ENCODE measurements around the gene AP3S2. TPM values are rescaled to one million over a fixed set of nuclear protein-coding genes. Genes with fewer than 3 reads are reported as not detected.

AP3S2 gene
- total and polyA plus RNA-seq, 4 donors, result 8.4 to 73.5 (median 25.9) TPM

DNA sequence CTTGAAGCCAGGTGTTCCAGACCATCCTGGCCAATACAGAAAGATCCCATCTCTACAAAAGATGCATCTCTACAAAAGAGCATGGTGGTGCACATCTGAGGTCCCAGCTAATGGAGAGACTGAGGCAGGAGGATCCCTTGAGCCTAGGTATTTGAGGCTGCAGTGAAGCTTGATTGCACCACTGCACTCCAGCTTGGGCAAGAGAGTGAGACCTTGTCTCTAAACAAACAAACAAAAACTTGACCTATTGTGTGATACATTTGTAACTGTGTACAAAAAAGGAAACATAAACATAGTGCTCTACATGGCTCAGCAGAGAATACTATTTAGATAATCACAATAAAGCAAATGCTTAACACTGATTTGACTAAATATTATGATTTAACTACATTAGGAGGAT, 97.8 kb downstream of the AP3S2 start (continued):
- TF ChIP-seq, protein P1, sequence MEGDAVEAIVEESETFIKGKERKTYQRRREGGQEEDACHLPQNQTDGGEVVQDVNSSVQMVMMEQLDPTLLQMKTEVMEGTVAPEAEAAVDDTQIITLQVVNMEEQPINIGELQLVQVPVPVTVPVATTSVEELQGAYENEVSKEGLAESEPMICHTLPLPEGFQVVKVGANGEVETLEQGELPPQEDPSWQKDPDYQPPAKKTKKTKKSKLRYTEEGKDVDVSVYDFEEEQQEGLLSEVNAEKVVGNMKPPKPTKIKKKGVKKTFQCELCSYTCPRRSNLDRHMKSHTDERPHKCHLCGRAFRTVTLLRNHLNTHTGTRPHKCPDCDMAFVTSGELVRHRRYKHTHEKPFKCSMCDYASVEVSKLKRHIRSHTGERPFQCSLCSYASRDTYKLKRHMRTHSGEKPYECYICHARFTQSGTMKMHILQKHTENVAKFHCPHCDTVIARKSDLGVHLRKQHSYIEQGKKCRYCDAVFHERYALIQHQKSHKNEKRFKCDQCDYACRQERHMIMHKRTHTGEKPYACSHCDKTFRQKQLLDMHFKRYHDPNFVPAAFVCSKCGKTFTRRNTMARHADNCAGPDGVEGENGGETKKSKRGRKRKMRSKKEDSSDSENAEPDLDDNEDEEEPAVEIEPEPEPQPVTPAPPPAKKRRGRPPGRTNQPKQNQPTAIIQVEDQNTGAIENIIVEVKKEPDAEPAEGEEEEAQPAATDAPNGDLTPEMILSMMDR (IDR thresholded peaks at IDR 0.05; ENCODE audit: low read depth, low read length, missing input control), result no peak

DNA sequence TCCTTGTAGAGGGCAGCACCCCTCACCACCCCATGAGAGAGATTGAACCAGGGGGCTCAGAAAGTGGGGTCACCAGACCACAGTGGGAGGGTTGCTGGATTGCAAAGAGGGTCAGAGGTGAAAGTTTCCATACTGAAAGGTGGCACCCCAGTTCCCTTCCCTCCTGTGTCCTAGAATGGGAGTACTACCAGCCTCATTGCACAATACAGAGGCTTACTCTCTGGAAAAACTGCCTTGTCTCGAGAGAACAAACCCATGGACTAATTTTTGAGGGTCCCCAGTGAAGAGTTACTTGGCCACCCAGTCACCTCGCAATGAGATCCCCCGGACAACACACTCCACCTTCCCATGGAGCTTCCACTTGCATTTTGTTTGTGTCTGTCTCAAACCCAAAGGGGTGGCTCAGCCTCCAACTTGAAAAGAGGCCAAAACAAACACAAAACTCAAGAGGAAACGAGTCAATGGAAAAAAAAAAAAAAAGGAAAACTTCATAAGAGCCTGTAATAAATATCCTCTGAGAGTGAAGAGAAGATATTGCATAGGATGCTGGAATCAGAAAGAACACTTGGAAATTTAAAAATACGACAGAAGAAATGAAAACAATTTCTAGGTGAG, 99.1 kb downstream of the AP3S2 start:
- Histone ChIP-seq H3K9ac (ENCODE audit: low read depth in 1 of 2, low read length in 2 of 2) (peak overlapping the region in 1 of 2 donors; percentile 11), H3K27me3 (ENCODE audit: control insufficient read depth in 4 of 4, insufficient read depth in 4 of 4, low read length in 3 of 4) (no peaks in the 10 kb centered on the region), H3K9me3 (ENCODE audit: control insufficient read depth in 4 of 4, low read length in 3 of 4) (no peaks in the 10 kb centered on the region), H3K27ac (ENCODE audit: low read depth in 1 of 2, low read length in 2 of 2) (peak overlapping the region; percentile 3 to 53), H3K4me3 (ENCODE audit: low read depth in 1 of 3, low read length in 3 of 3) (no peak overlapping the region), H3K36me3 (ENCODE audit: control insufficient read depth in 4 of 4, insufficient read depth in 3 of 4, low read depth in 1 of 4, low read length in 3 of 4) (peaks cover 31 to 71% (median 53%) of the 10 kb centered on the region in 4 donors), H3K4me1 (ENCODE audit: control insufficient read depth in 4 of 4, insufficient read depth in 4 of 4, low read length in 3 of 4) (peaks cover 0 to 17% (median 7%) of the 10 kb centered on the region in 4 donors)
- WGBS, result 33% methylated on average over 5 of the region's 5 CpGs
- TF ChIP-seq EGR1 (IDR thresholded peaks at IDR 0.05; ENCODE audit: low read depth in 2 of 2) (peak in 1 of 2 donors; percentile 16), TAF1 (conservative IDR thresholded peaks at IDR 0.05) (no peak), HNF4A (conservative IDR thresholded peaks at IDR 0.05) (peak in 1 of 2 donors; percentile 39), RAD21 (IDR thresholded peaks at IDR 0.05) (peak in 1 of 2 donors; percentile 34), YY1 (IDR thresholded peaks at IDR 0.05) (no peak), RXRA (IDR thresholded peaks at IDR 0.05) (peak; percentile 6 to 10)
- no peak for DNase-seq (ENCODE audit: low spot score)

DNA sequence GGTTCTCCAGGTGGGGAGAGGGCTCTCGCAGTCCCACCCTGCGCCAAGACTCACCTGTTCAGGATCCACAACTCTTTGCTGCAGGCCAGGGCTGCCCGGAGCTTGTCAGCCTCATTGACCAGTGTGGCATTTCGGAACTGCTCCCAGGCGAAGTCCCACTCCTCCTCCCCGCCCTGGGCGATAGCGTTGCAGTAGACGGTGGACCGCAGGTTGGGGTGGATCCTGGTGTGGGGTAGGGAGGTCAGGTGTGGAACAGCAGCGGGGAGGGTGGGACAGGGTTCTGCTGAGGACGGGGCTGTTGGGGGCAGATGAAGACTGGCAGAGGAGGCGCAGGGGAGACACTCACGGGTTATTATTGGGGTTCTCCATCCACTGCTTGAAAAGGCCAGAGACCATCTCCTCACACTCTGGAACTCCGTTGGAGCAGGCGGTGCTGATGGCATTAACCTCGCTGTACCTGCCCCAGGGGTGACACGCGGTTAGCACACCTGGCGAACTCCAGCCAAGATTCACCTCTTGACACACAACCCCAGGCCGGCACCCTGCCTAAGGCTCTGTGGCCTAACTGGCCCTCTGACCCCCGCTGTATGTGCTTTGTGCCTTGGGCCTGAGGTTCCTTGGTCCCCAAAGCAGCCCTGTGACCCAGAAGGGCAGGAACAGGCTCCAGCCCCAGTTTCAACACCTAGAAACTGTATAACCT, 101.5 kb downstream of the AP3S2 start:
- Histone ChIP-seq H3K27ac (ENCODE audit: low read depth in 1 of 2, low read length in 2 of 2) (no peak overlapping the region), H3K9me3 (ENCODE audit: control insufficient read depth in 4 of 4, low read length in 3 of 4) (no peaks in the 10 kb centered on the region), H3K36me3 (ENCODE audit: control insufficient read depth in 4 of 4, insufficient read depth in 3 of 4, low read depth in 1 of 4, low read length in 3 of 4) (peaks cover 24 to 61% (median 47%) of the 10 kb centered on the region in 4 donors), H3K27me3 (ENCODE audit: control insufficient read depth in 4 of 4, insufficient read depth in 4 of 4, low read length in 3 of 4) (no peaks in the 10 kb centered on the region), H3K9ac (ENCODE audit: low read depth in 1 of 2, low read length in 2 of 2) (no peak overlapping the region), H3K4me1 (ENCODE audit: control insufficient read depth in 4 of 4, insufficient read depth in 4 of 4, low read length in 3 of 4) (peaks cover 0 to 17% (median 7%) of the 10 kb centered on the region in 4 donors), H3K4me3 (ENCODE audit: low read depth in 1 of 3, low read length in 3 of 3) (no peak overlapping the region)
- WGBS, result 95% methylated on average over 22 of the region's 22 CpGs
- no peak for TF ChIP-seq RAD21 (IDR thresholded peaks at IDR 0.05)
- TF ChIP-seq JUND (IDR thresholded peaks at IDR 0.05), result no peak
- TF ChIP-seq NR2F2 (IDR thresholded peaks at IDR 0.05), result no peak
- no peak for TF ChIP-seq HNF4A (conservative IDR thresholded peaks at IDR 0.05)
- no peak for TF ChIP-seq YY1 (IDR thresholded peaks at IDR 0.05)
- TF ChIP-seq, protein P1 (IDR thresholded peaks at IDR 0.05; ENCODE audit: low read depth, low read length, missing input control), result no peak
- no peak for TF ChIP-seq TAF1 (conservative IDR thresholded peaks at IDR 0.05)
- TF ChIP-seq RXRA (IDR thresholded peaks at IDR 0.05), result no peak
- TF ChIP-seq, protein P2, sequence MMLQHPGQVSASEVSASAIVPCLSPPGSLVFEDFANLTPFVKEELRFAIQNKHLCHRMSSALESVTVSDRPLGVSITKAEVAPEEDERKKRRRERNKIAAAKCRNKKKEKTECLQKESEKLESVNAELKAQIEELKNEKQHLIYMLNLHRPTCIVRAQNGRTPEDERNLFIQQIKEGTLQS (IDR thresholded peaks at IDR 0.05), result no peak
- TF ChIP-seq, protein P3, sequence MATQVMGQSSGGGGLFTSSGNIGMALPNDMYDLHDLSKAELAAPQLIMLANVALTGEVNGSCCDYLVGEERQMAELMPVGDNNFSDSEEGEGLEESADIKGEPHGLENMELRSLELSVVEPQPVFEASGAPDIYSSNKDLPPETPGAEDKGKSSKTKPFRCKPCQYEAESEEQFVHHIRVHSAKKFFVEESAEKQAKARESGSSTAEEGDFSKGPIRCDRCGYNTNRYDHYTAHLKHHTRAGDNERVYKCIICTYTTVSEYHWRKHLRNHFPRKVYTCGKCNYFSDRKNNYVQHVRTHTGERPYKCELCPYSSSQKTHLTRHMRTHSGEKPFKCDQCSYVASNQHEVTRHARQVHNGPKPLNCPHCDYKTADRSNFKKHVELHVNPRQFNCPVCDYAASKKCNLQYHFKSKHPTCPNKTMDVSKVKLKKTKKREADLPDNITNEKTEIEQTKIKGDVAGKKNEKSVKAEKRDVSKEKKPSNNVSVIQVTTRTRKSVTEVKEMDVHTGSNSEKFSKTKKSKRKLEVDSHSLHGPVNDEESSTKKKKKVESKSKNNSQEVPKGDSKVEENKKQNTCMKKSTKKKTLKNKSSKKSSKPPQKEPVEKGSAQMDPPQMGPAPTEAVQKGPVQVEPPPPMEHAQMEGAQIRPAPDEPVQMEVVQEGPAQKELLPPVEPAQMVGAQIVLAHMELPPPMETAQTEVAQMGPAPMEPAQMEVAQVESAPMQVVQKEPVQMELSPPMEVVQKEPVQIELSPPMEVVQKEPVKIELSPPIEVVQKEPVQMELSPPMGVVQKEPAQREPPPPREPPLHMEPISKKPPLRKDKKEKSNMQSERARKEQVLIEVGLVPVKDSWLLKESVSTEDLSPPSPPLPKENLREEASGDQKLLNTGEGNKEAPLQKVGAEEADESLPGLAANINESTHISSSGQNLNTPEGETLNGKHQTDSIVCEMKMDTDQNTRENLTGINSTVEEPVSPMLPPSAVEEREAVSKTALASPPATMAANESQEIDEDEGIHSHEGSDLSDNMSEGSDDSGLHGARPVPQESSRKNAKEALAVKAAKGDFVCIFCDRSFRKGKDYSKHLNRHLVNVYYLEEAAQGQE (IDR thresholded peaks at IDR 0.05), result no peak
- TF ChIP-seq, protein P4, sequence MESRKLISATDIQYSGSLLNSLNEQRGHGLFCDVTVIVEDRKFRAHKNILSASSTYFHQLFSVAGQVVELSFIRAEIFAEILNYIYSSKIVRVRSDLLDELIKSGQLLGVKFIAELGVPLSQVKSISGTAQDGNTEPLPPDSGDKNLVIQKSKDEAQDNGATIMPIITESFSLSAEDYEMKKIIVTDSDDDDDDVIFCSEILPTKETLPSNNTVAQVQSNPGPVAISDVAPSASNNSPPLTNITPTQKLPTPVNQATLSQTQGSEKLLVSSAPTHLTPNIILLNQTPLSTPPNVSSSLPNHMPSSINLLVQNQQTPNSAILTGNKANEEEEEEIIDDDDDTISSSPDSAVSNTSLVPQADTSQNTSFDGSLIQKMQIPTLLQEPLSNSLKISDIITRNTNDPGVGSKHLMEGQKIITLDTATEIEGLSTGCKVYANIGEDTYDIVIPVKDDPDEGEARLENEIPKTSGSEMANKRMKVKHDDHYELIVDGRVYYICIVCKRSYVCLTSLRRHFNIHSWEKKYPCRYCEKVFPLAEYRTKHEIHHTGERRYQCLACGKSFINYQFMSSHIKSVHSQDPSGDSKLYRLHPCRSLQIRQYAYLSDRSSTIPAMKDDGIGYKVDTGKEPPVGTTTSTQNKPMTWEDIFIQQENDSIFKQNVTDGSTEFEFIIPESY (IDR thresholded peaks at IDR 0.05), result no peak
- TF ChIP-seq HNF4G (IDR thresholded peaks at IDR 0.05), result no peak
- TF ChIP-seq EGR1 (IDR thresholded peaks at IDR 0.05; ENCODE audit: low read depth in 2 of 2), result no peak
- TF ChIP-seq GABPA (IDR thresholded peaks at IDR 0.05 in 1 of 2, conservative IDR thresholded peaks at IDR 0.05 in 1 of 2), result no peak
- TF ChIP-seq, protein P5, sequence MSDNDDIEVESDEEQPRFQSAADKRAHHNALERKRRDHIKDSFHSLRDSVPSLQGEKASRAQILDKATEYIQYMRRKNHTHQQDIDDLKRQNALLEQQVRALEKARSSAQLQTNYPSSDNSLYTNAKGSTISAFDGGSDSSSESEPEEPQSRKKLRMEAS (IDR thresholded peaks at IDR 0.05), result no peak
- TF ChIP-seq FOXA1 (IDR thresholded peaks at IDR 0.05), result no peak
- TF ChIP-seq SP1 (IDR thresholded peaks at IDR 0.05), result no peak
- no peak for TF ChIP-seq FOXA2 (IDR thresholded peaks at IDR 0.05)
- DNase-seq (ENCODE audit: low spot score), result no peak
